Dermis lymphatic vessel endothelial cell (primary cell): ENCODE measurements around the gene TSPAN31. TPM values are rescaled to one million over a fixed set of nuclear protein-coding genes. Genes with fewer than 3 reads are reported as not detected.

Source experiments
- total RNA-seq: library from RNA; depleted of rRNA; stranded (reverse); fragments of >200 nt; gene quantifications from 2 replicates; pipeline ENCODE4 v1.2.1, GENCODE V29; 2014

Gene TSPAN31
- total RNA-seq: 62.3 and 67.3 TPM in 2 replicates

GRCh38 chr12:57744777-57745484 lies at the start of gene TSPAN31:
Gene TSPAN31, plus strand, starts transcription at chr12:57745039. Its CDS starts 116 bp downstream, at chr12:57745155.

GRCh38 chr12:57738661-57739237 lies 6.1 kb upstream of the TSPAN31 start, which contains the start of gene AGAP2:
Gene AGAP2, minus strand, starts transcription at chr12:57738742. Its CDS starts 496 bp downstream, at chr12:57738246.

GRCh38 chr12:57751788-57752667 lies 7.2 kb downstream of the TSPAN31 start, which contains the start of gene CDK4:
Gene CDK4, minus strand, starts transcription at chr12:57752310. Its CDS starts 593 bp downstream, at chr12:57751717.

GRCh38 chr12:57754411-57755193 lies 9.8 kb downstream of the TSPAN31 start, which contains the start of gene MARCHF9:
Gene MARCHF9, plus strand, starts transcription at chr12:57755103. Its CDS starts 426 bp downstream, at chr12:57755529.

GRCh38 chr12:57766464-57767304 lies 21.8 kb downstream of the TSPAN31 start, which contains the start of gene CYP27B1:
Gene CYP27B1, minus strand, starts transcription at chr12:57767078. Its CDS starts 37 bp downstream, at chr12:57767041.

GRCh38 chr12:57771873-57772428 lies 27.1 kb downstream of the TSPAN31 start, which contains the start of gene METTL1:
Gene METTL1, minus strand, starts transcription at chr12:57772105. Its CDS starts 22 bp downstream, at chr12:57772083.

GRCh38 chr12:57772429-57773322 lies 27.8 kb downstream of the TSPAN31 start, which contains the start of gene EEF1AKMT3:
Gene EEF1AKMT3, plus strand, starts transcription at chr12:57772614. Its CDS starts 111 bp downstream, at chr12:57772725.

GRCh38 chr12:57782608-57783465 lies 38.0 kb downstream of the TSPAN31 start, which contains the start of gene TSFM:
Gene TSFM, plus strand, starts transcription at chr12:57782787. Its CDS starts 15 bp downstream, at chr12:57782802.

Other genes with a start within 250 kb of the TSPAN31 start
- gene DDIT3, start 224.5 kb upstream of the TSPAN31 start, total RNA-seq: 9.4 and 12.4 TPM in 2 replicates
- 4.9 and 7.3 TPM in 2 replicates for gene MBD6, start 222.2 kb upstream of the TSPAN31 start, total RNA-seq
- 82.6 and 85.5 TPM in 2 replicates for gene DCTN2, start 197.8 kb upstream of the TSPAN31 start, total RNA-seq
- gene KIF5A, start 195.0 kb upstream of the TSPAN31 start, total RNA-seq: under 0.01 TPM in 1 of 2 replicates, not detected in the other
- 12.0 and 15.1 TPM in 2 replicates for gene PIP4K2C, start 153.8 kb upstream of the TSPAN31 start, total RNA-seq
- gene DTX3, start 140.2 kb upstream of the TSPAN31 start, total RNA-seq: 1.5 and 2.5 TPM in 2 replicates
- gene ARHGEF25, start 133.6 kb upstream of the TSPAN31 start, total RNA-seq: 0.86 and 1.1 TPM in 2 replicates
- gene B4GALNT1, start 111.8 kb upstream of the TSPAN31 start, total RNA-seq: under 0.01 TPM in 1 of 2 replicates, not detected in the other
- gene OS9, start 50.9 kb upstream of the TSPAN31 start, total RNA-seq: 266 and 284 TPM in 2 replicates
- gene AGAP2, start 6.3 kb upstream of the TSPAN31 start, total RNA-seq: 0.22 and 0.26 TPM in 2 replicates
- 101 and 131 TPM in 2 replicates for gene CDK4, start 7.3 kb downstream of the TSPAN31 start, total RNA-seq
- 3.7 and 3.8 TPM in 2 replicates for gene MARCHF9, start 10.1 kb downstream of the TSPAN31 start, total RNA-seq
- gene CYP27B1, start 22.0 kb downstream of the TSPAN31 start, total RNA-seq: 0.11 and 0.26 TPM in 2 replicates
- gene METTL1, start 27.1 kb downstream of the TSPAN31 start, total RNA-seq: 2.0 and 3.2 TPM in 2 replicates
- 4.1 and 6.9 TPM in 2 replicates for gene EEF1AKMT3, start 27.6 kb downstream of the TSPAN31 start, total RNA-seq
- gene TSFM, start 37.7 kb downstream of the TSPAN31 start, total RNA-seq: 16.4 and 21.3 TPM in 2 replicates
- gene AVIL, start 73.7 kb downstream of the TSPAN31 start, total RNA-seq: 0.76 and 1.5 TPM in 2 replicates
- 74.0 and 76.9 TPM in 2 replicates for gene CTDSP2, start 101.7 kb downstream of the TSPAN31 start, total RNA-seq
- gene ATP23, start 196.5 kb downstream of the TSPAN31 start, total RNA-seq: 6.7 and 12.2 TPM in 2 replicates